Karpas-422 (cell line): ENCODE measurements around the gene AKR1C1. TPM values are rescaled to one million over a fixed set of nuclear protein-coding genes. Genes with fewer than 3 reads are reported as not detected.
"Not testable (repeated sequence)": the region's sequence is repeated elsewhere in the genome, so short reads cannot be mapped to it uniquely, and the experiment has no call there.

Experiments
- DNase-seq: peaks from one replicate; pipeline ENCODE4 v3.0.0-alpha.2; 2015
- H2AFZ ChIP-seq: fragments of 200-600 bp; sonication (generic); 2 replicates; pipeline ENCODE4 v1.6.1; 2014; ENCODE audit warnings: antibody characterized with exemption, low read length, mixed read lengths
- H3K27ac ChIP-seq: fragments of 200-600 bp; sonication (generic); 2 replicates; pipeline ENCODE4 v1.5.1; 2014; ENCODE audit warnings: mild to moderate bottlenecking, low read length, moderate library complexity
- H3K27me3 ChIP-seq: fragments of 200-600 bp; sonication (generic); 2 replicates; pipeline ENCODE4 v1.6.1; 2014; ENCODE audit warnings: low read length, mixed read lengths
- H3K36me3 ChIP-seq: fragments of 200-600 bp; sonication (generic); 2 replicates; pipeline ENCODE4 v1.6.1; 2014; ENCODE audit warnings: low read length, mixed read lengths; ENCODE audit not compliant: insufficient read depth
- H3K4me1 ChIP-seq: fragments of 200-600 bp; sonication (generic); 2 replicates; pipeline ENCODE4 v1.6.1; 2014; ENCODE audit warnings: mild to moderate bottlenecking, low read length, mixed read lengths
- H3K4me2 ChIP-seq: fragments of 200-600 bp; sonication (generic); 2 replicates; pipeline ENCODE4 v1.6.1; 2014; ENCODE audit warnings: low read length, low read depth, mild to moderate bottlenecking; ENCODE audit not compliant: poor library complexity, severe bottlenecking
- H3K4me3 ChIP-seq: fragments of 200-600 bp; sonication (generic); 2 replicates; pipeline ENCODE4 v1.5.1; 2014; ENCODE audit warnings: mild to moderate bottlenecking, antibody characterized with exemption, low read length, mixed read lengths
- H3K79me2 ChIP-seq: fragments of 200-600 bp; sonication (generic); 2 replicates; pipeline ENCODE4 v1.6.1; 2014; ENCODE audit warnings: mild to moderate bottlenecking, low read length, mixed read lengths
- H3K9ac ChIP-seq: fragments of 200-600 bp; sonication (generic); 2 replicates; pipeline ENCODE4 v1.6.0; 2014; ENCODE audit warnings: low read length
- H3K9me2 ChIP-seq: fragments of 200-600 bp; sonication (generic), shearing (Covaris generic); replicated peaks from 2 replicates; pipeline ENCODE4 v1.6.0; 2014; ENCODE audit warnings: mild to moderate bottlenecking, low read length, moderate library complexity; ENCODE audit not compliant: insufficient read depth
- H3K9me3 ChIP-seq: fragments of 300-700, 200-600 bp; sonication (generic); 2 replicates; pipeline ENCODE4 v1.6.1; 2014; ENCODE audit warnings: low read length, mixed read lengths
- H4K20me1 ChIP-seq: fragments of 200-600 bp; sonication (generic); 2 replicates; pipeline ENCODE4 v1.6.1; 2014; ENCODE audit warnings: mild to moderate bottlenecking, antibody characterized with exemption, low read length, low read depth; ENCODE audit not compliant: insufficient read depth
- total RNA-seq: library from RNA; depleted of rRNA; stranded (reverse); fragments of >200 nt; shearing (Covaris generic); gene quantifications from 2 replicates; pipeline ENCODE4 v1.2.3, GENCODE V29; 2014; ENCODE audit warnings: low replicate concordance

AKR1C1 gene
- total RNA-seq, 1 experiment from 2014 or later = not detected

- Histone ChIP-seq H3K9ac (no peak overlapping the region), H3K4me1 (no peaks in the 10 kb centered on the region), H3K27ac (no peak overlapping the region), H3K79me2 (no peaks in the 10 kb centered on the region), H4K20me1 (no peaks in the 10 kb centered on the region), H3K36me3 (no peaks in the 10 kb centered on the region), H3K9me2 (no peaks in the 10 kb centered on the region), H2AFZ (no peak overlapping the region), H3K27me3 (no peaks in the 10 kb centered on the region), H3K4me3 (no peak overlapping the region), H3K4me2 (no peak overlapping the region), H3K9me3 (no peaks in the 10 kb centered on the region)
- DNase-seq = no peak
Observed at GRCh38 chr10:4998671-4999070, 35.5 kb downstream of the AKR1C1 start.

GRCh38 chr10:5002013-5002727, 39.0 kb downstream of the AKR1C1 start:
- no peaks in the 10 kb centered on the region for H3K4me1 ChIP-seq
- H3K36me3 ChIP-seq = no peaks in the 10 kb centered on the region
- H3K79me2 ChIP-seq = no peaks in the 10 kb centered on the region
- H3K9me2 ChIP-seq = no peaks in the 10 kb centered on the region
- no peak overlapping the region for H3K27ac ChIP-seq
- no peak overlapping the region for H3K4me3 ChIP-seq
- H3K4me2 ChIP-seq = no peak overlapping the region
- H4K20me1 ChIP-seq = no peaks in the 10 kb centered on the region
- H2AFZ ChIP-seq = no peak overlapping the region
- H3K9me3 ChIP-seq = no peaks in the 10 kb centered on the region
- DNase-seq = no peak
- no peaks in the 10 kb centered on the region for H3K27me3 ChIP-seq
- H3K9ac ChIP-seq = no peak overlapping the region

- not testable (repeated sequence) for H4K20me1 ChIP-seq, H3K4me2 ChIP-seq, H3K27me3 ChIP-seq, H3K79me2 ChIP-seq, H3K9me3 ChIP-seq, H3K27ac ChIP-seq, H3K4me1 ChIP-seq, H3K4me3 ChIP-seq, H3K36me3 ChIP-seq, H3K9me2 ChIP-seq, H3K9ac ChIP-seq, H2AFZ ChIP-seq, DNase-seq
Observed at GRCh38 chr10:5003127-5004029, 40.2 kb downstream of the AKR1C1 start, which contains the start of gene AKR1C2. Gene AKR1C2, minus strand, starts transcription at chr10:5003857. Its CDS starts 22 bp downstream, at chr10:5003835.

- not testable (repeated sequence) for H3K9me3 ChIP-seq, DNase-seq, H3K9ac ChIP-seq, H3K27me3 ChIP-seq, H3K4me1 ChIP-seq, H3K27ac ChIP-seq, H3K4me3 ChIP-seq, H3K9me2 ChIP-seq, H3K4me2 ChIP-seq, H3K36me3 ChIP-seq, H3K79me2 ChIP-seq, H2AFZ ChIP-seq, H4K20me1 ChIP-seq
Observed at GRCh38 chr10:5004030-5004385, 40.8 kb downstream of the AKR1C1 start.

- H3K9me3 ChIP-seq, H3K4me3 ChIP-seq, H3K79me2 ChIP-seq, H2AFZ ChIP-seq, H3K27ac ChIP-seq, H3K27me3 ChIP-seq, DNase-seq, H3K9me2 ChIP-seq, H3K36me3 ChIP-seq, H3K4me1 ChIP-seq, H4K20me1 ChIP-seq, H3K9ac ChIP-seq, H3K4me2 ChIP-seq: not testable (repeated sequence)
Observed at GRCh38 chr10:5004501-5004900, 41.3 kb downstream of the AKR1C1 start.

GRCh38 chr10:5008857-5009548, 45.8 kb downstream of the AKR1C1 start:
- not testable (repeated sequence) for DNase-seq, H3K9ac ChIP-seq, H3K79me2 ChIP-seq, H4K20me1 ChIP-seq, H3K27ac ChIP-seq, H3K9me3 ChIP-seq, H3K9me2 ChIP-seq, H3K4me1 ChIP-seq, H3K36me3 ChIP-seq, H2AFZ ChIP-seq, H3K4me2 ChIP-seq, H3K27me3 ChIP-seq, H3K4me3 ChIP-seq

- not testable (repeated sequence) for H2AFZ ChIP-seq, H3K27ac ChIP-seq, H3K4me3 ChIP-seq, H3K27me3 ChIP-seq, H3K9me2 ChIP-seq, H3K36me3 ChIP-seq, H3K79me2 ChIP-seq, H3K9me3 ChIP-seq, H3K9ac ChIP-seq, H3K4me1 ChIP-seq, DNase-seq, H4K20me1 ChIP-seq, H3K4me2 ChIP-seq
Observed at GRCh38 chr10:5010043-5010442, 46.8 kb downstream of the AKR1C1 start.

- not testable (repeated sequence) for DNase-seq, H3K4me2 ChIP-seq, H3K9me3 ChIP-seq, H2AFZ ChIP-seq, H3K36me3 ChIP-seq, H4K20me1 ChIP-seq, H3K27me3 ChIP-seq, H3K9ac ChIP-seq, H3K27ac ChIP-seq, H3K4me1 ChIP-seq, H3K4me3 ChIP-seq, H3K79me2 ChIP-seq, H3K9me2 ChIP-seq
Observed at GRCh38 chr10:5011392-5011791, 48.2 kb downstream of the AKR1C1 start.
